Measurements from ENCODE around the gene L3HYPDH.

The L3HYPDH gene

DNA sequence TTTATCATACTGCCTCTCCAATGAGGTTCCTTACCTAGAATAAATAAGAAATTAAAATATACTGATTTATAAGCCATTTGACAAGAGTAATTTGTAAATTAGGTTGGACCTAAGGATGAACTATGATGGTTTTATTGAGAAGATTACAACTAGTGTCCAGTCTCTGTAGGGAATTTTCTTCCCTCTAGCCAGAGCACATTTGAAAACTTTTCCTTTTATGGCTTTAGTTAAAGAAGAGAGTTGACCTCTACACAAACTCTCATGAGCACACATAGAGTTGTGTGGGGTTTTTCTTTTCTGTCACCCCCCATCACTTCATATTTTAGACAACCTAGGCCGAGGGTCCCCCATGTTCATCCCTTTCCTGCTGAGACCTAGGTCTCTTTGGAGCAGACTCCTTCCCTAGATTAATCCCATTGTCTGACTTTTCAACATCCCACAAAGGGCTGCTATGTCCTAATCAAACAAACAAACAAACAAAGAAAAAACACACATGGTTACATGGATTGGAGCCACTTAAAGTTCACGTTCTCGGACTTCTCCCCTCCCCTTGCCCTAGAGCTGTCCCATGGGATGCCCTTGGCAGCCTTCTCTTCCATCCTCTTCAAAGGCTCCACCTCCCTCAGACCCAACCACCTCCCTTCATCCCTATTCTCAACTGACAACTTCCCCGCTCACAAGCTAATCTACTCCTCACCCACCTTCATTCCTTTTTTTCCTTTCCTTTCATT lies 59.7 kb downstream of the L3HYPDH start:
- no peak for FAIRE-seq

All from G401.6 (cell line).